ENCODE results near the gene TSPAN5.
"Not testable (repeated sequence)": the region's sequence is repeated elsewhere in the genome, so short reads cannot be mapped to it uniquely, and the experiment has no call there.

Gene TSPAN5

DNA sequence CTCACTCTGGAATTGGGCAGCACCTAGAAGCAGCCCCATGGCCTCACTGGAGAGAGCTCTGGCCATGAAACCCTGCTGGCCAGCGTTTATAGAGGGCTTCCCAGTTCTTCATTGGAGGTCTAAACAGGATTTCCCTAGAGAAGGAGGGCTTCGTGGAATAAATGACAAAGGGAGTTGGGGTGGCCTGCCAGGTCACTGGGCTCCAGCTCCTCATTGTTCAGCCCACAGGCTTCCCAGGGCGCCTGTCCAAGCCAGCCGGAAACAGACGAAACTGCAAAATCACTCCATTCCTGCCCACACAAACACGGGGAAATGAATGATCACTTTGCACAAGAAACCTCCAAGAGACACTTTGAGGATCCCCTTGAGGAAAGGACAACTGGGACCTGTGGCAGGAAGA, 189.7 kb downstream of the TSPAN5 start:
- TF ChIP-seq JUND (IDR thresholded peaks at IDR 0.05; ENCODE audit: low read depth): no peak
- no peak for DNase-seq (ENCODE audit: low read depth in 1 of 2, low spot score in 1 of 2)
- in situ Hi-C loops (cut with HindIII; ENCODE audit: low pct_unique_long_range_greater_than_20kb, low sequenced_read_pairs): no loop called here

DNA sequence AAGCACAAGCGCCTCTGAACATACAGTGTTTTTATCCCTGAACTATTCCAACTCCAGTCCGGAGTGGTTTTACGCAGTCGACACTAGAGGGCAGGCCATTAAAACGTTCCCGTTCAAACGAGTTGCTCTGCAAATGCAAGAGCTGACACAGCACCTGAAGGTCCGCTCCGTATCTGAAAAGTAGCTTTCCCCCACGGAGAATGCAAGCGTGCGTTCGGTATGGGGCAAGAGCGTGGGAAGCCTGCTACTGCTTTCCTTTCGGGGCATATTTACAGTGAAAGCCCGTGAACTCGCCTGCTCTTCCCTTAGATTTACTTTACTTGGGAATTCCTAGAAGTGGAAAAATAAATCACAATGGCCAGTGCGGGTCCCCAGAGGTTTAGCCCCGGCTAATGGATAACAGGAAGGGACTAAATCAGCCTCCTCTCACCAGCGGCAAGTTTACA, 190.8 kb downstream of the TSPAN5 start:
- in situ Hi-C loops (cut with HindIII; ENCODE audit: low pct_unique_long_range_greater_than_20kb, low sequenced_read_pairs): no loop called here
- TF ChIP-seq JUND (IDR thresholded peaks at IDR 0.05; ENCODE audit: low read depth): no peak
- DNase-seq (ENCODE audit: low read depth in 1 of 2, low spot score in 1 of 2): peak; percentile 45 to 88

DNA sequence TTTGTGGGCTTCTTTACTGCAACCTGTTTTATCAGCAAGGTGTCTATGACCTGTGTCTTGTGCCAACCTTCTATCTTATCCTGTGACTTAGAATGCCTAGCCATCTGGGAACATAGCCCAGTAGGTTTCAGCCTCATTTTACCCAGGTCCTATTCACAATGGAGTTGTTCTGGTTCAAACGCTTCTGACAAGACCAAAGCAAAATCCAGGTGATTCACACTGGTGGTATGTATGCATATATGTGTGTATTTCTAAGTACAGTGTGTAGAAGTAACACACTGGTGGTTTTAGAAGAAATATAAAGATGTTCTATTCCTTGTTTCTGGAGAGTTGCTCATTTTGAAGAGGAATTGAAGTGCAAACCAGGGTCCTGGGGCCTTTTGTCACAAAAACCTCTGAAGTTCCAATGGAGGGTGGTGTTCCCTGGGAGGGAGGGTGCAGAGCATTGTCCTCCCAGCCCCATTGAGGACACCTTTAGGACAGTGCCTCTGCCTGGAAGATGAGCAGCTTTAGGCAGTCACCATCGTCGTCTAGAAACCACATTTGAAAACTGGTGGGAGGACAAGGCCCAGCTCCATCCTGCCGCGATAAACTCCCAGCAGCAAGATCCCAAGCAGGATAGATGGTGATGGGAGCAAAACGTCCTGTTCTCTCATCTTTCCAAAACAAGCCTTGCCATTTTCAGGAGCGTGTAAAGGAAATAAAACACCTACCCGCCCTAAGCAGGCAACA, 191.4 kb downstream of the TSPAN5 start:
- in situ Hi-C loops (cut with HindIII; ENCODE audit: low pct_unique_long_range_greater_than_20kb, low sequenced_read_pairs): no loop called here
- no peak for TF ChIP-seq JUND (IDR thresholded peaks at IDR 0.05; ENCODE audit: low read depth)
- no peak for DNase-seq (ENCODE audit: low read depth in 1 of 2, low spot score in 1 of 2)

DNA sequence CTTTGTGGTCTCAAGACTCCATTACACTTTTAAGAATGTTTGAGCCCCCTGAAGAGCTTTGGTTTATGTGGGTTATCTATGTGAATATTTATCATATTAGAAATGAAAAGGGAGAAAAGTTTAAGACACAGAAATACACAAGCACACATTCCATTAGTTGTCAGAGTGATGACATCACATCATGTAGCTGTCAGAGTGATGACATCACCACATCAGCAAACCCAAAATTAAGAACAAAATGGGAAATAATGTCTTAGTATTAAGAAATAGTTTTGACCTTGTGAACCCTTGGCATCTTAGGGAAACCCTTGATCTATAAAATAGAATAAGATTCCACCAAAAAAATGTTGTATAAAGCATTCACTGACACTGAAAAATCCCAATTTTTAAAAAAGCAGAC, 195.9 kb downstream of the TSPAN5 start:
- no peak for TF ChIP-seq JUND (IDR thresholded peaks at IDR 0.05; ENCODE audit: low read depth)
- no peak for DNase-seq (ENCODE audit: low read depth in 1 of 2, low spot score in 1 of 2)
- in situ Hi-C loops (cut with HindIII; ENCODE audit: low pct_unique_long_range_greater_than_20kb, low sequenced_read_pairs): no loop called here

DNA sequence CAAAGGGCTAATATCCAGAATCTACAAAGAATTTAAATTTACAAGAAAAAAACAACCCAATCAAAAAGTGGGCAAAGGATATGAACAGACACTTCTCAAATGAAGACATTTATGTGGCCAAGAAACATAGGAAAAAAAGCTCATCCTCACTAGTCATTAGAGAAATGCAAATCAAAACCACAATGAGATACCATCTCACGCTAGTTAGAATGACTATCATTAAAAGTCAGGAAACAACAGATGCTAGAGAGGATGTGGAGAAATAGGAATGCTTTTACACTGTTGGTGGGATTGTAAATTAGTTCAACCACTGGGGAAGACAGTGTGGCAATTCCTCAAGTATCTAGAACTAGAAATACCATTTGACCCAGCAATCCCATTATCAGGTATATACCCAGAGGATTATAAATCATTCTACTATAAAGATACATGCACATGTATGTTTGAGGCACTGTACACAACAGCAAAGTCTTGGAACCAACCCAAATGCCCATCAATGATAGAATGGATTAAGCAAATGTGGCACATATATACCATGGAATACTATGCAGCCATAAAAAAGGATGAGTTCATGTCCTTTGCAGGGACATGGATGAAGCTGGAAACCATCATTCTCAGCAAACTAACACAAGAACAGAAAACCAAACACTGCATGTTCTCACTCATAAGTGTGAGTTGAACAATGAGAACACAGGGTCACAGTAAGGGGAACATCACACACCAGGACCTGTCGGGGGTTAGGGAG, 197.1 kb downstream of the TSPAN5 start:
- in situ Hi-C loops (cut with HindIII; ENCODE audit: low pct_unique_long_range_greater_than_20kb, low sequenced_read_pairs); DNase-seq (ENCODE audit: low read depth in 1 of 2, low spot score in 1 of 2): not testable (repeated sequence)

DNA sequence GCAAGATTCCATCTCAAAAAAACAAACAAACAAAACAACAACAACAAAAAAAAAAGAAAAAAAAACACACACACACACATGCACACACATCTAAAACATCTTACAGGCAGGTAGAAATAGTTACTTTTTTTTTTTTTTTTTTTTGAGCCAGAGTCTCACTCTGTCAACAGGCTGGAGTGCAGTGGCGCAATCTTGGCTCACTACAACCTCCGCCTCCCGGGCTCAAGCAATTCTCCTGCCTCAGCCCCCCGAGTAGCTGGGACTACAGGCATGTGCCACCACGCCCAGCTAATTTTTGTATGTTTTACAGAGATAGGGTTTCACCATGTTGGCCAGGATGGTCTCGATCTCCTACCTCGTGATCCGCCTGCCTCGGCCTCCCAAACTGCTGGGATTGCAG, 201.0 kb downstream of the TSPAN5 start:
- DNase-seq (ENCODE audit: low read depth in 1 of 2, low spot score in 1 of 2); in situ Hi-C loops (cut with HindIII; ENCODE audit: low pct_unique_long_range_greater_than_20kb, low sequenced_read_pairs): not testable (repeated sequence)

DNA sequence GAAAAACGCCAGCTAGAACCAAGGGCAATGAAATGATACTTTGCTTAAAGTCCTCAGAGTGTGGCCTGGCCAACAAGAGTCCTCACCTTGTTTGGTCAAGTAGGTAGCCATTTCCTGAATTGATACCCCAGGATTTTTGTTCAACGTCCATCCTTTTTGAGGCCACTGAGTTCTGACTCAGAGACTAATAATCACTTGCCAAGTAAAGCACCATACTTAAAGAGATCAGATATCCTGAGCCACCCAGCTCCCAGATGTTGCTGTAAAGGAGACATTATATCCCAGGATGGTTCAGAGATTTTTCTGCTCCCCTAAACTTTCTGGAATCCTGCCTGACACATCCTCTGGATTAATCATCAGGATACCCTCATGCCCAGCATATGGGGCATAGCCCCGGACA, 206.3 kb downstream of the TSPAN5 start:
- no peak for DNase-seq (ENCODE audit: low read depth in 1 of 2, low spot score in 1 of 2)
- TF ChIP-seq JUND (IDR thresholded peaks at IDR 0.05; ENCODE audit: low read depth): no peak
- in situ Hi-C loops (cut with HindIII; ENCODE audit: low pct_unique_long_range_greater_than_20kb, low sequenced_read_pairs): no loop called here

DNA sequence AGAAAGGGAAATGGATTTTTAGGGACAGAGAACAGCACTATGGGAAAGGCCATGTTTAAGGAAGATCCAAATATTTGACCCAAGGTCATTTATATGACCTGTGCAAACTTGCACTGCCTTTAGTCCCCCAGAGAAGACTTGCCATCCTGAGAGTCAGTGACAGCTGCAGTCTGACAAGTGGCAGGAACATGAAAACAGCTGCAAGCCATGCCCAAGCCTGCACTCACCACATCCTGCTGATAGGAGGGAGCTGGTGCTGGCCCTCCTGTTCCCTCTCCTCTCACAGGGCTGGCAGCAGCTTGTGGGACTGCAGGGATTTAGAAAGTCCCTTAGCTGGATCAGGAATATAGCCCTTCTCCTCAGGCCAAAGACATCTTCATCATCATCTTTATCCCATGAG, 209.5 kb downstream of the TSPAN5 start:
- in situ Hi-C loops (cut with HindIII; ENCODE audit: low pct_unique_long_range_greater_than_20kb, low sequenced_read_pairs): no loop called here
- DNase-seq (ENCODE audit: low read depth in 1 of 2, low spot score in 1 of 2): no peak
- TF ChIP-seq JUND (IDR thresholded peaks at IDR 0.05; ENCODE audit: low read depth): no peak

DNA sequence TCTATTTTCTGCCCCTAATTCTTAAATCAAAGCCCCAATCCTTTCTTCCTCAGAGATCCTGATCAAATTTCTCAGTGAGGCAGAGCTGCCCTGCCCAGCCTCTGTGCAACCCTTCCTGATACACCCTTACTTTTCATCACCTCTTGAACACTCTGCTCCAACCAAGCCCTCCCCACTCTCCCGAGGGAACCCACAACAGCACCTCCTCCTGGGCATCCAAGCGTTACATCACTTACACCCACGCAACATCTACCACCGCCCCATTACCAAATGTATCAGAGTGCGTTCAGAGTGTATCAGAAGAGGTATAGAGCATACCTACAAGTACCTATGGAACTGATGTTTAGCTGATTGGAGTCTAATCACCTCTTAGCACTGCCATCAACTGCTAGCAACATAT, 210.8 kb downstream of the TSPAN5 start:
- no peak for DNase-seq (ENCODE audit: low read depth in 1 of 2, low spot score in 1 of 2)
- TF ChIP-seq JUND (IDR thresholded peaks at IDR 0.05; ENCODE audit: low read depth): no peak
- in situ Hi-C loops (cut with HindIII; ENCODE audit: low pct_unique_long_range_greater_than_20kb, low sequenced_read_pairs): no loop called here

DNA sequence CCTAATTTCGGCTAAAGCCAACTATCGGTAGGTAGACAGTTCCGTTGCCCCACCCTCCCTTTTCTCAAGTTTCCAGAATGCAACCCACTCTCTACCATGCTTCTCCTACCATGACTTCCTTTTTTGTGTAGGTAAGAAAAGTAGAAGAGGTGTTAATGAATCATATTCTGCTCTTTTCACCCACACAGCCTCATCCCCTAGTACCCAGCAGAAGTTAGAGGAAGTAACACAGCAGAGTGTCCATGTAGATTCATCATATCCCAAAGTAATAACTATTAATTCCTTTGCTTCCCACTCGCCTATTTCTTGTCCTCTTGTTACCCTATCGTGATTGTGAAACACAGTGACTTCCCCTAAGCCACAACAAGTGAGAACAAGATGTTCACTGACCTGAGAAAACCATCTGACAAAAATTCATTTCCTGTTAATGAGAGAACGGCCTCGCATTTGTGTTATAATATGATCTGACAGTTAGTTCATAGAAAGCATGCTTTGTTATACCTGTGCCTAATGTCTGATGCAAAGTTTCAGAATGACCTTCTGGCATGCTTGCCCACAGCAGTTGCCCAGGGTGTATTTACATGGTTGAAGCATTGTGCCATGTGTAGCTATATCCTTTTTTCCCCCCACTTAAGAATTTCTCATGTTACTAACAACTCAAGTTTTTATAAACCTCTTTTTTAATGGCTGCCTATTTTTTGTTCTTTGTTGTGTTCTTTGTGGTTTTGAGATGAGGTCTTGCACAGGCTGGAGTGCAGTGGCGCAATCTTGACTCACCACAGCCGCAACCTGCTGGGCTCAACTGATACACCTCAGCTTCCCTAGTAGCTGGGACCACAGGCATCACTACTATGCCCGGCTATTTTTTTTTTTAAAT, 211.7 kb downstream of the TSPAN5 start:
- in situ Hi-C loops (cut with HindIII; ENCODE audit: low pct_unique_long_range_greater_than_20kb, low sequenced_read_pairs): no loop called here
- DNase-seq (ENCODE audit: low read depth in 1 of 2, low spot score in 1 of 2): no peak
- no peak for TF ChIP-seq JUND (IDR thresholded peaks at IDR 0.05; ENCODE audit: low read depth)

DNA sequence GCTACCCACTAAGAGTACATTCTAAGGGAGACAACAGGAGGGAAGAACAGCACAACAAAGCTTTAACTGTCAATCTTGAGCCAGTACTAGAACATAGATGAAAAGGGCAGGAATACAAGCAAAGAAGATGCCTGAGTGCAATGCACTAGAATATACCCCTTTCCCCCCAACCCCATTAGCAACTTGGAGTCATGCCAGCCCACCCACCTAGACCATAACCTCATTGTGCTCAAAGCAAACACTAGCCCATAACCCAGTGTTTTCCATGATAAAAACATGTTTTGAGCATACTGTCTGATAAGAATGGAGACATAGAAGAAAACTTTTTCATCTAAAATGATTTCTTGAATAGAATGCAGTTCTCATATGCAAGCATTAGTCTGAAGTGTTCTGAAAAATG, 214.0 kb downstream of the TSPAN5 start:
- no peak for DNase-seq (ENCODE audit: low read depth in 1 of 2, low spot score in 1 of 2)
- in situ Hi-C loops (cut with HindIII; ENCODE audit: low pct_unique_long_range_greater_than_20kb, low sequenced_read_pairs): no loop called here
- TF ChIP-seq JUND (IDR thresholded peaks at IDR 0.05; ENCODE audit: low read depth): no peak

DNA sequence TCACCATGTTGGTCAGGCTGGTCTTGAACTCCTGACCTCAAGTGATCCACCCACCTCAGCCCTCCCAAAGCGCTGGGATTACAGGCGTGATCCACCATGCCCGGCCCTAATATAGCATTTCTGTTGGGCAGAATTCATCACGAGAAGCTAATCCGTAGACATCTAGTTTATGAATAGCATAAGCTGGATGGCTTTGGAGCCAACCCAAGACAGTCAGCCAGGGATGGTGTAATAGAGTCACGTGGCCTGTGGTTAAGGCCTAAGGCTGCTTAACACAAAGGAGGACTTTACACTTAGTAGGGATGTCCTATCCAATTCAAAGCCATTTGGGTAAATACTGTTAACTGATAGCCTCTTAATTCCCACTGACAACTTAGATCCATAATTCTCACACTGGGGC, 223.6 kb downstream of the TSPAN5 start:
- DNase-seq (ENCODE audit: low read depth in 1 of 2, low spot score in 1 of 2): no peak
- TF ChIP-seq JUND (IDR thresholded peaks at IDR 0.05; ENCODE audit: low read depth): no peak
- in situ Hi-C loops (cut with HindIII; ENCODE audit: low pct_unique_long_range_greater_than_20kb, low sequenced_read_pairs): no loop called here

DNA sequence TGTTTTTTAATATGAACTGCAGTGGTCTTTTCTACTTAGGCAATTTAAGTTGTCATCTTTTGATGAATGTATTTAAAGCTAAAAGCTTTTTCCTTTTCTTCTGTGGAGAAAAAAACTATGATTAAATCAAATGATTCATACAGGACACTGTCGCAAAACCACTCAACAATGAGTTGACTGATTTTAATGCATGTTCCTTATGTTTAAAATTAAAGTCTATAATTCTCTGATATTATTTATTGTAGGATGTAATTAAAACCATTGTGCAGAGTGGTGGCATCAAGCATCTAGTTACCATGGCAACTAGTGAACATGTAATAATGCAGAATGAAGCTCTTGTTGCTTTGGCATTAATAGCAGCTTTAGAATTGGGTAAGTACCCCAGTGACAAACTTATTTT, 224.7 kb downstream of the TSPAN5 start:
- DNase-seq (ENCODE audit: low read depth in 1 of 2, low spot score in 1 of 2): no peak
- no peak for TF ChIP-seq JUND (IDR thresholded peaks at IDR 0.05; ENCODE audit: low read depth)
- in situ Hi-C loops (cut with HindIII; ENCODE audit: low pct_unique_long_range_greater_than_20kb, low sequenced_read_pairs): no loop called here

Measured in T47D (cell line).